ENCODE results near the gene ABI2.

GRCh38 chr2:203440671-203441070 is 112.5 kb downstream of the ABI2 start:
- TF ChIP-seq CTCF (IDR thresholded peaks at IDR 0.05), result no peak
- TF ChIP-seq POLR2A (IDR thresholded peaks at IDR 0.05), result no peak
